HUDEP-2 (cell line): ENCODE results near the gene PIP4K2C.
"Not testable (repeated sequence)": the region's sequence is repeated elsewhere in the genome, so short reads cannot be mapped to it uniquely, and the experiment has no call there.

Experiments used
- DNase-seq, 76 experiments: peaks; one replicate each; lab custom pipeline; 2025; ENCODE audit not compliant: unreplicated experiment in 76 of 76; lab: John Stamatoyannopoulos, UW

Gene PIP4K2C

GRCh38 chr12:57554897-57555296, 36.1 kb upstream of the PIP4K2C start:
- peak in 2 of 76 experiments; percentile 14 to 30 for DNase-seq

GRCh38 chr12:57558864-57559263, 32.1 kb upstream of the PIP4K2C start:
- no peak for DNase-seq

- DNase-seq, result no peak
These were observed 30.5 kb upstream of the PIP4K2C start for GRCh38 chr12:57560516-57560915.

- not testable (repeated sequence) for DNase-seq
These were observed 29.9 kb upstream of the PIP4K2C start for GRCh38 chr12:57561117-57561516.

- DNase-seq, result no peak
These were observed 27.6 kb upstream of the PIP4K2C start for GRCh38 chr12:57563358-57563757.

- no peak for DNase-seq
These were observed 26.7 kb upstream of the PIP4K2C start for GRCh38 chr12:57564178-57564740.

- no peak for DNase-seq
These were observed 22.2 kb upstream of the PIP4K2C start for GRCh38 chr12:57568838-57569237.

GRCh38 chr12:57569858-57570257, 21.1 kb upstream of the PIP4K2C start:
- DNase-seq, result no peak

GRCh38 chr12:57570438-57570837, 20.6 kb upstream of the PIP4K2C start:
- DNase-seq, result not testable (repeated sequence)

GRCh38 chr12:57571926-57572762, 18.8 kb upstream of the PIP4K2C start:
- no peak for DNase-seq

GRCh38 chr12:57574795-57575194, 16.2 kb upstream of the PIP4K2C start:
- DNase-seq, result no peak

GRCh38 chr12:57575771-57576612, 15.0 kb upstream of the PIP4K2C start:
- DNase-seq, result no peak

GRCh38 chr12:57576613-57577160, 14.3 kb upstream of the PIP4K2C start:
- DNase-seq, result no peak

GRCh38 chr12:57577981-57578758, 12.8 kb upstream of the PIP4K2C start:
- no peak for DNase-seq

- no peak for DNase-seq
These were observed 12.0 kb upstream of the PIP4K2C start for GRCh38 chr12:57579011-57579410.

GRCh38 chr12:57579677-57580465, 11.1 kb upstream of the PIP4K2C start:
- DNase-seq, result no peak

GRCh38 chr12:57580466-57580795, 10.6 kb upstream of the PIP4K2C start:
- DNase-seq, result no peak

- DNase-seq, result no peak
These were observed 9.2 kb upstream of the PIP4K2C start for GRCh38 chr12:57581802-57582201.

GRCh38 chr12:57582440-57582839, 8.6 kb upstream of the PIP4K2C start:
- DNase-seq, result no peak
